ENCODE measurements around the gene SHB.

SHB gene

GRCh38 chr9:38042626-38043357, 26.2 kb downstream of the SHB start:
- no peak for DNase-seq (ENCODE audit: low read depth)

- DNase-seq (ENCODE audit: low read depth): no peak
Observed at GRCh38 chr9:38041564-38042243, 27.3 kb downstream of the SHB start.

GRCh38 chr9:38039907-38040682, 28.9 kb downstream of the SHB start:
- DNase-seq (ENCODE audit: low read depth): no peak

- DNase-seq (ENCODE audit: low read depth): no peak
Observed at GRCh38 chr9:38039090-38039906, 29.7 kb downstream of the SHB start.

- DNase-seq (ENCODE audit: low read depth): no peak
Observed at GRCh38 chr9:38038307-38039089, 30.5 kb downstream of the SHB start.

GRCh38 chr9:38037981-38038306, 31.1 kb downstream of the SHB start:
- no peak for DNase-seq (ENCODE audit: low read depth)

- DNase-seq (ENCODE audit: low read depth): no peak
Observed at GRCh38 chr9:38036359-38037084, 32.5 kb downstream of the SHB start.

GRCh38 chr9:38035873-38036272, 33.2 kb downstream of the SHB start:
- DNase-seq (ENCODE audit: low read depth): peak; percentile 83

- no peak for DNase-seq (ENCODE audit: low read depth)
Observed at GRCh38 chr9:38033941-38034340, 35.1 kb downstream of the SHB start.

DNA sequence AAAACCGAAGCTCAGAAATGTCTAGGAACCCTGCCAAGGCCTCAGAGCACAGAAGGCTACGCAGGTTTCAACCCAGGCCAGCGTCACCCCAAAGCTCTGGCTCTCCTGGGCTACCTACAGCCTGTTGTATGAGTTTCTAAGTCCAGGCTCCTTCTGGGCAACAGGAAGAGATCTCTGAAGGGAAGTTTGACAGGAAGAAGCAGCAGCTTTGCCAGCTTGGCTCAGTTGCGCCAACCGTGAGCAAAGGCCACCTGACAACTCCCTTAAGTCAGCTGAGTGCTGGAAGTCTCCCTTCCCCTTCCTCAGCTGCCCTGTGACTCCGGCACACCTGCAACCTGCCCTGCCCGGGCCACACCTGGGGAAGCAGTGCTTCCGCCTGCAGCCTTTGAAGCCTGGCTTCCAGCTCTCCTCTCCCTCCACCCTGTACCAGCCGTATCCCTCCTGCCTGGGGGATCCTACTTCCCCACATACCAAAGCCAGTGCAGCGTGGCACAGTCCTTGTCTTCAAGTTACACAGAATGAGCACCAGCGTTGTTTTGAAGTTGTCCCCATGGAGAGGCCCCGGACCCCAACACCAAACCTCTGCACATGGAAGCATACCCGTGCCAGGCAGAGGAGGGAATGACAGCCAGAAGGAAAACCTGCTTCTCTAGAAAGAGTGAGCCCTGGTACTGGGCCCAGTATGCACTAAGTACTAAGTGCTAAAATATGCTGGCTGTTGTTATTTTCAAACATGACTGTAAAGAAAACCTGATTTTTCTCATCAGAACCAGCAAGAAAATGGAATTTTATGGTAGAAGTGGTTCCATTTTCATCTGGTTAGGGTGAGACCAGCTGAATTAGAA, 36.5 kb downstream of the SHB start:
- DNase-seq (ENCODE audit: low read depth): no peak

GRCh38 chr9:38031594-38031993, 37.4 kb downstream of the SHB start:
- no peak for DNase-seq (ENCODE audit: low read depth)

- DNase-seq (ENCODE audit: low read depth): no peak
Observed at GRCh38 chr9:38030658-38031057, 38.4 kb downstream of the SHB start.

GRCh38 chr9:38029915-38030638, 39.0 kb downstream of the SHB start:
- DNase-seq (ENCODE audit: low read depth): no peak

DNA sequence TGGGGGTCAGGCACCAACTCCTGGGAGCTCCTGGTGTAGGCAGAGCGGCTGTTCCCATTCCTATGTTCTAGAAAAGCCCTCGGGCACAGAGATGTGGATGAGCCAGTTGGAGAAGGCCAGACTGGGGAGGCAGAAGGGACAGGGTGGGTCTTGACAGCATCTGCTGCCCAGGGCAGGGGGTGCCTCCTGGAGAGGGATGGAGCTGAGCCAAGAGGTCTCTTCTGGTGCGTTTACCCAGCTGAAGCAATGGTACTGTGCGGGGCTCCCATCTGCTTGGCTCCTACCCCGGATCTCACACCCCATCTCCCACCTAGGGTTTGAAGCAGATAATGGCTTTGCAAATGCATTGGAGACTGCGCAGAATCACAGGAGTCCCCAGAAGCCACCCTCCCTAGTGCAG, 41.3 kb downstream of the SHB start:
- no peak for DNase-seq (ENCODE audit: low read depth)

- DNase-seq (ENCODE audit: low read depth): no peak
Observed at GRCh38 chr9:38026840-38027527, 42.0 kb downstream of the SHB start.

DNA sequence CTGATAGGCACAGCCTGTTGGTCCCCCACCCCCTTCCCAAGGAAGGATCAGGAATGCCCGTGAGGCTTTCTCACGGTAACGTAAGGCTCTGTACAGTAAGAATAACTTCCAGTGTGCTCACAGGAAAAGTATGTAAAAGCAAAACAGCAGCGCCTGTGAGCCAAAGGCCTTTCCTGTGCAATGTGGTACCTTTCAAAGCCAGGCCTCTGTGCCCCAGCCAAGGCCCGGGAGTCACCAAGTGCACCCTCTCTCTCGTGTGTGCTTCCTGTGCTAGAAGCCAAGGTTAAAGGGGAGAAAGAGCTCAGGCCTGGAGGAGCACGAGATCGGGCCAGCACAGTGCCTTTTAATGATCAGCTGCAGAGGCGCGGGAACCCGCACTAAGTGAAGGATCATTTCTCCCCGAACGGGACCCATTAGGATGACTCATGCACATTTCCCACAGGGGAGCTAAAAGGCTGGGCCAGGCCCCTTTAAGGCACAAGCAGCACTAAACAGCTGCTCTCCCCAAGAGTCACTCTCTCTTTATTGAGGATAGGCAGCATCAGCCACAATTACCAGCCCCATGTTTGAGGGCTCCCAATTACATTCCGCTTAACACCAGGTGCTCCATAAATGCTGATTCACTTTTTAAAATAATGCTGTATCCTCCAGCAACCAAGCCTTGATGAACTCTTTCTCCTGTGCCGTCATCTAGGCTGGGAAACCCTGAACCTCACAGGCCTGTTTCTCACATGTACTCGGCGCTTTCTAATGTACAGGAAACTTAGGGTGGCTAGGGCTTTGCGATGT, 42.8 kb downstream of the SHB start:
- peak; percentile 93 for DNase-seq (ENCODE audit: low read depth)

GRCh38 chr9:38025166-38025565, 43.9 kb downstream of the SHB start:
- DNase-seq (ENCODE audit: low read depth): no peak

Measured in HS-27A (cell line).